Testis (tissue), 2 donors: ENCODE measurements around the gene IFNA10.
"Not testable (repeated sequence)": the region's sequence is repeated elsewhere in the genome, so short reads cannot be mapped to it uniquely, and the experiment has no call there.

Experiments
- CTCF ChIP-seq, 3 experiments: fragments of 450-650 bp in 2 of 3; fragments of 200-600 bp in 1 of 3; sonication (generic) in 1 of 3; IDR thresholded peaks; one replicate each; pipeline ENCODE4 v1.5.1; 2016 to 2019; ENCODE audit warnings: antibody characterized with exemption in 3 of 3, mild to moderate bottlenecking in 2 of 3, moderate library complexity in 1 of 3
- POLR2A ChIP-seq: fragments of 450-650 bp; IDR thresholded peaks from one replicate; pipeline ENCODE4 v1.6.1; 2017; ENCODE audit warnings: antibody characterized with exemption, mild to moderate bottlenecking, moderate library complexity

- TF ChIP-seq CTCF (IDR thresholded peaks at IDR 0.05); POLR2A: not testable (repeated sequence)
Observed at GRCh38 chr9:21236360-21236714, 29.4 kb upstream of the IFNA10 start.
